WERI-Rb-1 (cell line): Measurements from ENCODE around the gene AQP3.

Experiments used
- DNase-seq: peaks from one replicate; pipeline ENCODE4 v3.0.0-alpha.2; 2020
- H3K27ac ChIP-seq: fragments of 250-450 bp; sonication (Bioruptor Pico); 2 replicates; pipeline ENCODE4 v1.5.1; 2020; ENCODE audit warnings: mild to moderate bottlenecking, moderate library complexity
- H3K27me3 ChIP-seq: fragments of 250-450 bp; sonication (Bioruptor Pico); 2 replicates; pipeline ENCODE4 v1.5.1; 2021; ENCODE audit warnings: mild to moderate bottlenecking, low read depth, moderate library complexity; ENCODE audit not compliant: insufficient read depth, severe bottlenecking
- H3K36me3 ChIP-seq: fragments of 250-450 bp; sonication (Bioruptor Pico); 2 replicates; pipeline ENCODE4 v1.5.1; 2020; ENCODE audit warnings: mild to moderate bottlenecking, moderate library complexity
- H3K4me3 ChIP-seq: 2 replicates; pipeline ENCODE4 v1.5.1; 2011; ENCODE audit warnings: low read depth, mild to moderate bottlenecking, control low read depth, low read length
- H3K9me3 ChIP-seq: fragments of 250-450 bp; sonication (Bioruptor Pico); 2 replicates; pipeline ENCODE4 v1.5.1; 2021; ENCODE audit warnings: mild to moderate bottlenecking, moderate library complexity; ENCODE audit not compliant: severe bottlenecking
- CTCF ChIP-seq: IDR thresholded peaks from 2 replicates; pipeline ENCODE4 v1.5.1; 2011; ENCODE audit warnings: low read depth, mild to moderate bottlenecking, control low read depth, inconsistent platforms, low read length

The AQP3 gene

DNA sequence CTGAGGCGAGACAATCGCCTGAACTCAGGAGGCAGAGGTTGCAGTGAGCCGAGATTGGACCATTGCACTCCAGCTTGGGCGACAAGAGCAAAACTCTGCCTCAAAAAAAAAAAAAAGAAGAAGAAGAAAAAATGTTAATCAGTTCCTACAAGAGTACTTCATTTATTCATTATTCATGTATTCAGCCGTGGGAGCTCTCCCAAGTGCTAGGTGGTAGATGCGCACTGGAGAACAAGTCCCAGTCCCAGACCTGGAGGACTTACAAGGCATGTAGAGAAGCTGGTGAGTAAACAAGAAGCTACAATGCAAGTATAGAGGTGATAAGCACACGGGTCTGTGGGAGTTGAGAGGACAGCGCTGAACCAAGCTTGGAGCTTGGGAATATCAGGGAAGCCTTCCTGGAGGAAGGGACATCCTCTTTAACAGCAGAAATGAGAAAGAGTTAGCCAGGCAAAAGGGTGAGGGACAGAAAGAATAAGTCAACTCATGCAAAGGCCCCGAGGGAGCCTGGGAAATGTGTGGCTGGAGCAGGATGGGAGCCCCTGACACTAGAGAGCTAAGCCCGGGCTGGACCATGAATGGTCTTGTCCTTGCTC, 27.6 kb downstream of the AQP3 start:
- Histone ChIP-seq H3K27me3 (no peaks in the 10 kb centered on the region), H3K4me3 (no peak overlapping the region), H3K27ac (no peak overlapping the region), H3K9me3 (no peaks in the 10 kb centered on the region), H3K36me3 (no peaks in the 10 kb centered on the region)
- DNase-seq, result no peak
- TF ChIP-seq CTCF, result no peak

- DNase-seq, result no peak
- TF ChIP-seq CTCF, result no peak
- Histone ChIP-seq H3K36me3 (no peaks in the 10 kb centered on the region), H3K4me3 (no peak overlapping the region), H3K9me3 (no peaks in the 10 kb centered on the region), H3K27ac (no peak overlapping the region), H3K27me3 (no peaks in the 10 kb centered on the region)
Observed at GRCh38 chr9:33418090-33418489, 29.3 kb downstream of the AQP3 start.

- Histone ChIP-seq H3K27me3 (no peaks in the 10 kb centered on the region), H3K4me3 (no peak overlapping the region), H3K9me3 (no peaks in the 10 kb centered on the region), H3K36me3 (no peaks in the 10 kb centered on the region), H3K27ac (no peak overlapping the region)
- no peak for TF ChIP-seq CTCF
- no peak for DNase-seq
Observed at GRCh38 chr9:33416996-33417395, 30.4 kb downstream of the AQP3 start.

- Histone ChIP-seq H3K36me3 (no peaks in the 10 kb centered on the region), H3K4me3 (no peak overlapping the region), H3K27me3 (no peaks in the 10 kb centered on the region), H3K27ac (no peak overlapping the region), H3K9me3 (no peaks in the 10 kb centered on the region)
- DNase-seq, result peak; percentile 80
- TF ChIP-seq CTCF, result peak; percentile 85
Observed at GRCh38 chr9:33415501-33416038, 31.8 kb downstream of the AQP3 start.

- no peak overlapping the region for H3K27ac ChIP-seq
- H3K4me3 ChIP-seq, result no peak overlapping the region
- no peaks in the 10 kb centered on the region for H3K36me3 ChIP-seq
- H3K27me3 ChIP-seq, result no peaks in the 10 kb centered on the region
- TF ChIP-seq CTCF, result no peak
- H3K9me3 ChIP-seq, result no peaks in the 10 kb centered on the region
- no peak for DNase-seq
Observed at GRCh38 chr9:33414889-33415500, 32.4 kb downstream of the AQP3 start.
